Stimulated activated CD4-positive, alpha-beta T cell treated with anti-CD3 and anti-CD28 coated beads, Interleukin-4, amount 100 ng/mL, for 24 hours (primary cell): ENCODE measurements around the gene UBE2G1.
A peak's percentile ranks its signal among the peaks of the same experiment; 100 is the strongest.

Experiments used
- DNase-seq: peaks from one replicate; pipeline ENCODE4 v3.0.0-alpha.2; 2020

UBE2G1 gene

GRCh38 chr17:4333041-4333440 is 33.4 kb downstream of the UBE2G1 start:
- DNase-seq, result no peak

DNA sequence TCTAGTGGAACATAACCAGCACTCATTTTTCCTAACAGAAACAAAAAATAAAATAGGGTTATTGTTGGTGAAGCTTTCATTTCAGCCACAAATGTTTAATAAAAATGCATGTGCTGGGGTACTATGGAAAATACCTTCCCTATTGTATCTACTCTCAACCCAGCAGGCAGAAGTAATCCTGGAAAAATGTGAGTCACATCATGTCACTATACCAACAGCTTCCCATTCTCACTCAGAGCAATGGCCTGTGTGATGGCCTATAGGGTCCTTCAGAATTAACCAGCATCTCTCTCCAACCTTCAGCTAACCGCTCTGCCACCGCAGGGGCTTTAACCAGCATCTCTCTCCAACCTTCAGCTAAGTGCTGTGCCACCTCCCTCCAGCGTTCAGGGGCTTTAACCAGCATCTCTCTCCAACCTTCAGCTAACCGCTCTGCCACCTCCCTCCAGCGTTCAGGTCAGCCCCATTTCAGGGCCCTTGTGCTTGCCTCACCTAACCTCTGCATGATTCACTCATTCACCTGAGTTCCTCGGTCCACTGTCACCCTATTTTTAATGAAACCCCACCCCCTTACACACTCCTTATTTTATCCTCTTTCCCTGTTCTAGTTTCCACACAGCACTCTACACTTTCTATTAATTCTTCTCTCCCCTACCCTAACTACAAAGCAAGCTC is 34.0 kb downstream of the UBE2G1 start:
- DNase-seq, result no peak

- DNase-seq, result no peak
Observed at GRCh38 chr17:4331614-4332013, 34.9 kb downstream of the UBE2G1 start.

DNA sequence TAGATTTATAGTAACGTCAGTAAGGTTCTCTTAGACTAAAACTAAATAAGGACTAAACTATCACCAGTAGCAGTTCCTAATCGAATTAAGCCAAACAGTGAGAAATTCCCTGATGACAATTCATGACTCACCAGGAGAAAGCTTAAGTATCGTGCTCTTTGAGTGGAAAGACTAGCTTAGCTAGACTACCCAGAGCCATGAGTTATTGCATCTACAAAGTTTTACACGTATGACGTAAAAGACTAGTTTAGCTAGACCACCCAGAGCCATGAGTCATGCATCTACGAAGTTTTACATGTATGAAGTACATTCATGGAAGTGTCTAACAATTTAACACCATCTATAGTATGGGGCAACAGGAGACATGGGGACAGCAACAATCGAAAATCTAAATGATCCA is 36.6 kb downstream of the UBE2G1 start:
- DNase-seq, result no peak

GRCh38 chr17:4327606-4328005 is 38.9 kb downstream of the UBE2G1 start:
- no peak for DNase-seq

- no peak for DNase-seq
Observed at GRCh38 chr17:4326608-4327007, 39.9 kb downstream of the UBE2G1 start.

GRCh38 chr17:4326112-4326511 is 40.4 kb downstream of the UBE2G1 start:
- DNase-seq, result no peak

DNA sequence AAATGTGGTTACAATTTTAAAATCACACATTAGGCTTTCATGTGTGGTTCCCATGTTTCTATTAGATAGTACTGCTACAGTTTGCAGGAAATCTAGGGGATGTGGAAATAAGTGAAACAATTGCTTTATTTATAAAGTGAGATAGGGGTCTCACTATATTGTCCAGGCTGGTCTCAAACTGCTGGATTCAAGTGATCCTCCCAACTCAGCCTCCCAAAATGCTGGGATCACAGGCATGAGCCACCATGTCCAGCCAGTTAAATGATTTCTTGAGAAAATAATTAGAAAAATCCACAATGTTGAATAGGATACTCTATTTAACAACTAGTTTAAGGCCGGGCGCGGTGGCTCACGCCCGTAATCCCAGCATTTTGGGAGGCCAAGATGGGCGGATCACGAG is 42.0 kb downstream of the UBE2G1 start:
- DNase-seq, result no peak

GRCh38 chr17:4319221-4319620 is 47.3 kb downstream of the UBE2G1 start:
- no peak for DNase-seq

DNA sequence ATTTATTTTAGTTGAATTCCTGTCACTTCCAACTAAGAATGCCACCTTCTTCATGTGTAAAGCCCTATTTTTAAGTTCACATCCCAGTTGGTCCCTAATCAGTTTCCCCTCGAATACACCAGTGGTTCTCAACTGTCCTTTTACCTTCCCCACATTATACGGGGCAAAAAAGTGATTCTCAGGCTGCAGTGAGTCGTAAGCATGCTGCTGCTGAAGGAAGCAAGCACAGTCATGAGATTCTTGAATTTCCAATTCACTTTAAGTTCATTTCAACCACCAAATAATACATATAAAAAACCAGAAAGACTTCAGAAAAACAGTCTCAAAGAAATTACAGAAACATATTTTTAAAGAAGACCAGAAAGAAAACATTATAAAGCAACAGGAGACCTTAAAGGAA is 47.9 kb downstream of the UBE2G1 start:
- no peak for DNase-seq

DNA sequence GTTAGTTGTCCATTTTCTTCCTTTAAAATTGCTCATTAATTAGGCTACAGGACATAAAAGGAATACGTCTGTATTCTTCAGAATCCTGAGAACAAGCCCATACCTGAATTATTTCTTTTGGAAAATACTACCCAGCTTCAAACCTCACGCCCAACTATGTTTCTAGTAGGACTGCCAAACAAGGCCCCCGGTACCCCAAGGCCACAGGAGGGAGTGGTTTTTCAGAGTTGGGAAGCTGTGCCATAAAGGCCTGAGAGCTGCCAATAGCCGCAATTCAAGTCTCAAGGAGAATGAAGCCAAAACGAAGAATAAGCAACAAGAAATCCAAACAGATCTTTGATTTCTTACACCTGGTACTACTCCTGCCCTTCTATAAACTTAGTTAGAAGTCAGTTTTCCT is 48.3 kb downstream of the UBE2G1 start:
- no peak for DNase-seq

GRCh38 chr17:4317610-4318009 is 48.9 kb downstream of the UBE2G1 start:
- DNase-seq, result no peak

DNA sequence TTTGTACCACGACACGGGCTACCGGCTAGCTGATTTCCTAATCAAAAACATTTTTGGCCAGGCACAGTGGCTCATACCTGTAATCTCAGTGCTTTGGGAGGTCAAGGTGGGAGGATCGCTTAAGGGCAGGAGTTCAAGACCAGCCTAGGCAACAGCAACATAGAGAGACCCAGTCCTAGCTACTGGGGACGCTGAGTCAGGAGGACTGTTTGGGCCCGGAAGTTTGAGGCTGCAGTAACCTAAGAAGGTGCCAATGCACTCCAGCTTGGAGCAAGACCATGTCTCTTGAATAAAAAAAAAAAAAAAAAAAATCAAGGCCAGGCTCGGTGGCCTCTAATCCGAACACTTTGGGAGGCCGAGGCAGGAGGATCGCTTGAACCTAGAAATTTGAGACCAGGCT is 49.8 kb downstream of the UBE2G1 start:
- DNase-seq, result no peak

DNA sequence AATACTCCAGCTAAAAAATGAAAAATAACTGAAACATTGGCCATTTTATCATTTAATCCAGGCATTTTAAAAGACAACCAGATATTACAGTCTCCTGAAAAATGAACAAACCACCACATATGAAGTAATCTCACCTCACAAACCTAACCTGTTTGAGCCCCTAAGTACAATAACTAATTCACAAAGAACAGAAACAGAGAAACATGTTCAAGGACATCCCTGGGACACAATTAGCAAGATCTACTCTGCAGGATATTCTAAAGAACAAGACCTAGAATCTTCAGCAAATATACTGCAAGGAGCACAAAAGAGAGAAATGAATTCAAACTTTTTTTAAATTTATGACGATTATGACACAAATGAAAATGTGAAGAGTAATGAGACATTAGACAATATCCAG is 51.9 kb downstream of the UBE2G1 start:
- no peak for DNase-seq

DNA sequence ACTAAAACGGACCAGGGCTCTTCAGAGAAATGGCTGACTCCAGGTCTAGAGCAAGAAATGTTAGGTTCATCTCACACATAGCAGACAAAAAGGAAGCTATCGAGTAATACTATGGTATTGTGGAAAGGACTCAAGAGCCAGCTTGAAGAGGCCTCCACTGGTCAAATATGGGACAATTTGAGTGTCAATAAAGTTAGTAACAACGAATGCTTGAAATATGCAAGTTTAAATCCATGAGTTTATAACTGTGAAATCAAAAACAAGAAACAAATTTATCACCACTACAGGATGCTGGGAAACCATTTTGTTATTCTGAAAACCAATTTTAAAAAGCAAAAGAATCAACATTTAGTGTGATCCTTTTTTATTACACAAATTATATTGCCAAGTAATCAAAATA is 52.3 kb downstream of the UBE2G1 start:
- DNase-seq, result no peak

DNA sequence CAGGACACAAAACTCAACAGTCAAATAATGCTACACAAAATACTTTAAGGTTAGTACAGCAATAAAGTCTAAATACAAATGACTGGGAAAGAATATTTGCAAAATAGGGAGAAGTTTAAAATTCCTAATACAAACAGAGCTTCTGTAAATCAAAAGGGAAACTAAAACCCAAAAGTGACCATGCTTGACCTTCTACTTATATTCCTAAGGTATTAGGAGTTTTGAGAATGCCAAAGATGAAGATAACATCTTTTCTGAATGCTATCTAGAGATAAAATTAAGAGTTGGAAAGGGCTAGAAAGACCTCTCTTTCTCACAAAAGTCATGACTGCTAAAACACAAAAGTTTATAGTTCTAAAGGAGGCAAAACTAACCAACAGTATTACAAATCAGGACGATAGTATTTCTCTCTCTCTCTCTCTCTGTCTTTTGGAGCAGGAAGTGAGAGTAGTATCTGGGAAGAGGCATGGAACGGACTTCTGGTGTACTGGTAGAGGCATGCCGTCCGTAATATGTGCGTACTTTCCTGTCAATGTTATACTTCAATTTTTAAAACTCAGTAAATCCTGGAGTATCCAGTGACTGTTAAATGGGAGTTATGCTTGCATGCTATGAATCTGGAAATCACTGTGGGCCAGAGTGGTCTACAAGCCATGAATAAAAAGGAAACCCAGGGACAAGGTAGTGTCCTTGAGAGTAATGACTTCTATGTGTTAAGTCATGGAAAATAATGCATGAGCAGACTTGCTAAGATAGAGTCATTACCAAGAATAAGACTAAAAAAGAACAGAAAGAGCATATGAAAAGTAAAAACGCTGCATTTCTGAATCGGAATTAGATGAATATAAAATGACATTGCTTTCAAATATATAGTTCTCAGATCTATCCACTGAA is 53.0 kb downstream of the UBE2G1 start:
- DNase-seq, result no peak

DNA sequence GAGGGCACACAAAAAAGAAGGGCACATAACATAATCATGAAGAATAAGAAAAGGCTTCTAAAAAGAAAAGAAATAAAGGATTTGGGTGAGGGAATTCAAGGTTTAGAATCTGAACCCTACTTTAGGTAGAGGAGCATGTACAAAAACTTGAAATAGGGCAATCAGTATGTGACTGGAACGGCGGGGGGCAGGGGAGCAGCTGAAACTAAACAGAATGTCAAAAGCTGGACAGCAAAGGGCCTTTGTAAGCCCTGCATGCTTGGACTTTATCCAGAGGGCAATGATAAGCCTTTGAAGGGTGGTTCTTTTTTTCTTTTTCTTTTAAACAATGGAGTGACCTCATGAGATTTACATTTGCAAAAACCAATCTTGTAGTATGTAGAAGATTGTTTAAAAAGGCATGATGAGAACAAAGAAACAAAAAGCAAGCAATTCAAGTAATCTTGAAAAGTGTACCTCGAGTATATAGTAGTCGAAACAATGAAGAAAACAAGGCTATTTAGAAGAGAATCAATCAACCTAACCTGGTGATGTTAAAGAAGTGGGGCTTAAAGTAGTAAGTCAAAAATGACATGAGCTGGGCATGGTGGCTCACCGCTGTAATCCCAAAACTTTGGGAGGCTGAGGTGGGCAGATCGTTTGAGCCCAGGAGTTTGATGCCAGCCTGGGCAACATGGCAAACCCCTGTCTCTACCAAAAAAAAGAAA is 56.0 kb downstream of the UBE2G1 start:
- no peak for DNase-seq

GRCh38 chr17:4309897-4310296 is 56.6 kb downstream of the UBE2G1 start:
- DNase-seq, result no peak

DNA sequence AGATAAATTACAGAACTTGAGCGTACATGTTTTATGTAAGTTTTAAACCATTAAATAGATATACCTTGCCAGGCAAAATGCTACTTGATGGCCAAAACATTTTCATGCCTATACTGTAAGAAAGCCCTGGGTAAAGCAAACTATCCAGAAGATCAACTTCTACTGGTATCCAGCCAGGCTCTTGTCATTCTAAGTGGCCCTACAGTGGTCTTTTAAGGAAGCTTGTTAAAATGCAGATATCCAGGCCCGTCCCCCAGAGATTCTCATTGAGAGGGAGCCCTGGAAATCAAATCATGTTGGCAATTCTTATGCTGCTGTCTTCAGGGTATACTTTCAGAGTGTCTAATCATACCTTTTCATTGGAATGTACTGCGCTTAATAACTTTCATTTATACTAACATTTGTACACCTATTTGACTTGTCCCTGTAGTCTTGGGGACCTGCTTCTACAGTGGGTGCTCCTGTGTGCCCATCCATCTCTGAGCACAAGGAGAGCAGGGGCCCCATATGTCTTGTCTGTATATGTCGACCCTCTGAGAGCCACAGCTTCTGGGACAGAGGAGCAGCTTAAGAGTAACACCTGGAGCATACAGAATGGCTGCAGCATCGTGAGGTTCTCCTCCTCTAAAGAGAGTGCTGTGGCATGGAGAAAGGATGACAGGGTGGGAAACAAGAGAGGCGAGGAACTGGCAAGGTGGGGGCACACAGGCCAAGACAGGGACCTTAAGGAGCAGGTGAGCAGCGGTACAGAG is 59.1 kb downstream of the UBE2G1 start:
- no peak for DNase-seq

- DNase-seq, result no peak
Observed at GRCh38 chr17:4305224-4305623, 61.3 kb downstream of the UBE2G1 start.

- peak; percentile 64 for DNase-seq
Observed at GRCh38 chr17:4304417-4305027, 62.0 kb downstream of the UBE2G1 start.

- no peak for DNase-seq
Observed at GRCh38 chr17:4301066-4301465, 65.4 kb downstream of the UBE2G1 start.

DNA sequence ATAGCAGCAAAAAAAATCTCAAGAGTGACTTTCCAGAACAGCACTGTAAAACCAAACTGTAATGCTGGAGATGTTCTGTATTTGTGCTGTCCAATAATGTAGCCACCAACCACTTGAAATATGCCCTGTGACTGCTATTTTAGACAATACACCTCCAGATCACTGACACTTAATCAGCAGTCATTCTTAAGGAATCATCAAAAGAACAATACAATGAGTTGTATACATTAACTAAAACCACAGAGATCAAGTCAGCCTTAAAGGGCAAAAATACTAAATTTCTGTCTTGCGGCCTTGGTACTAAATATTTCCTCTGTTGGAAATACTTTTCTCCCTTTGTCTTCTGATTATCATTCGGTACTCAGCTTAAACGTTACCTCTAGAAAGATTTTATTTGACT is 69.1 kb downstream of the UBE2G1 start:
- no peak for DNase-seq
